ENCODE data around the gene RB1. TPM values are rescaled to one million over a fixed set of nuclear protein-coding genes. Genes with fewer than 3 reads are reported as not detected.

The RB1 gene
- total RNA-seq, 4 donors from 2014 or later = 28.4 to 33.2 (median 29.9) TPM

GRCh38 chr13:48294653-48295052, 8.9 kb upstream of the RB1 start:
- H3K36me3 ChIP-seq = no peaks in the 10 kb centered on the region
- intact Hi-C loops (cut with DNase I) = no loop called here
- DNase-seq (ENCODE audit: extremely low spot score) = no peak
- no peaks in the 10 kb centered on the region for H3K4me1 ChIP-seq
- H3K27me3 ChIP-seq = no peaks in the 10 kb centered on the region
- WGBS = 89% methylated on average over 2 of the region's 2 CpGs
- H3K9me3 ChIP-seq = no peaks in the 10 kb centered on the region
- TF ChIP-seq EP300 (IDR thresholded peaks at IDR 0.05) = no peak
- no peak for TF ChIP-seq POLR2AphosphoS5 (IDR thresholded peaks at IDR 0.05)
- TF ChIP-seq POLR2A (IDR thresholded peaks at IDR 0.05; ENCODE audit: low read depth) = no peak
- no peak for TF ChIP-seq CTCF (IDR thresholded peaks at IDR 0.05)
- no peak overlapping the region for H3K27ac ChIP-seq (replicated peaks in 1 of 4)
- H3K4me3 ChIP-seq = no peak overlapping the region

- no peaks in the 10 kb centered on the region for H3K36me3 ChIP-seq
- DNase-seq (ENCODE audit: extremely low spot score) = no peak
- no peak overlapping the region for H3K4me3 ChIP-seq
- intact Hi-C loops (cut with DNase I) = no loop called here
- no peaks in the 10 kb centered on the region for H3K9me3 ChIP-seq
- no peak overlapping the region for H3K27ac ChIP-seq (replicated peaks in 1 of 4)
- no peaks in the 10 kb centered on the region for H3K27me3 ChIP-seq
- TF ChIP-seq EP300 (IDR thresholded peaks at IDR 0.05) (no peak), POLR2AphosphoS5 (IDR thresholded peaks at IDR 0.05) (no peak), POLR2A (IDR thresholded peaks at IDR 0.05; ENCODE audit: low read depth) (no peak), CTCF (IDR thresholded peaks at IDR 0.05) (no peak)
- no peaks in the 10 kb centered on the region for H3K4me1 ChIP-seq
- WGBS = 100% methylated on average over 1 of the region's 1 CpG
These were observed 8.3 kb upstream of the RB1 start for GRCh38 chr13:48295271-48295670.

- WGBS = 78% methylated on average over 2 of the region's 2 CpGs
- no peaks in the 10 kb centered on the region for H3K36me3 ChIP-seq
- TF ChIP-seq POLR2A (IDR thresholded peaks at IDR 0.05; ENCODE audit: low read depth) = no peak
- TF ChIP-seq CTCF (IDR thresholded peaks at IDR 0.05) = no peak
- no peak for TF ChIP-seq EP300 (IDR thresholded peaks at IDR 0.05)
- no peak for TF ChIP-seq POLR2AphosphoS5 (IDR thresholded peaks at IDR 0.05)
- DNase-seq (ENCODE audit: extremely low spot score) = no peak
- H3K4me1 ChIP-seq = no peaks in the 10 kb centered on the region
- no peak overlapping the region for H3K4me3 ChIP-seq
- H3K9me3 ChIP-seq = no peaks in the 10 kb centered on the region
- intact Hi-C loops (cut with DNase I) = no loop called here
- no peaks in the 10 kb centered on the region for H3K27me3 ChIP-seq
- no peak overlapping the region for H3K27ac ChIP-seq (replicated peaks in 1 of 4)
These were observed 7.0 kb upstream of the RB1 start for GRCh38 chr13:48296528-48296927.

- H3K4me1 ChIP-seq = peaks cover 0 to 2% (median under 1%) of the 10 kb centered on the region in 4 donors
- H3K36me3 ChIP-seq = no peaks in the 10 kb centered on the region
- H3K9me3 ChIP-seq = no peaks in the 10 kb centered on the region
- WGBS = 77% methylated on average over 4 of the region's 4 CpGs
- H3K27ac ChIP-seq (replicated peaks in 1 of 4) = no peak overlapping the region
- TF ChIP-seq POLR2AphosphoS5 (IDR thresholded peaks at IDR 0.05) = no peak
- no peak for TF ChIP-seq CTCF (IDR thresholded peaks at IDR 0.05)
- no peak for TF ChIP-seq POLR2A (IDR thresholded peaks at IDR 0.05; ENCODE audit: low read depth)
- no peak for TF ChIP-seq EP300 (IDR thresholded peaks at IDR 0.05)
- DNase-seq (ENCODE audit: extremely low spot score) = no peak
- no peaks in the 10 kb centered on the region for H3K27me3 ChIP-seq
- no peak overlapping the region for H3K4me3 ChIP-seq
- intact Hi-C loops (cut with DNase I) = no loop called here
These were observed 6.3 kb upstream of the RB1 start for GRCh38 chr13:48297131-48297786.

GRCh38 chr13:48299591-48299990, 4.0 kb upstream of the RB1 start:
- Histone ChIP-seq H3K27ac (replicated peaks in 1 of 4) (no peak overlapping the region), H3K27me3 (no peaks in the 10 kb centered on the region), H3K4me3 (no peak overlapping the region), H3K4me1 (peaks cover 6 to 10% (median 9%) of the 10 kb centered on the region in 4 donors), H3K36me3 (no peaks in the 10 kb centered on the region), H3K9me3 (no peaks in the 10 kb centered on the region)
- intact Hi-C loops (cut with DNase I) = no loop called here
- DNase-seq (ENCODE audit: extremely low spot score) = no peak
- no peak for TF ChIP-seq POLR2A (IDR thresholded peaks at IDR 0.05; ENCODE audit: low read depth)
- no peak for TF ChIP-seq POLR2AphosphoS5 (IDR thresholded peaks at IDR 0.05)
- TF ChIP-seq CTCF (IDR thresholded peaks at IDR 0.05) = no peak
- no peak for TF ChIP-seq EP300 (IDR thresholded peaks at IDR 0.05)
- WGBS = 73% methylated on average over 2 of the region's 2 CpGs
